Measurements from ENCODE around the gene KCNE4.

Gene KCNE4

GRCh38 chr2:223041527-223042109 is 10.4 kb upstream of the KCNE4 start:
- DNase-seq: no peak

GRCh38 chr2:223042284-223042683 is 9.7 kb upstream of the KCNE4 start:
- no peak for DNase-seq

DNA sequence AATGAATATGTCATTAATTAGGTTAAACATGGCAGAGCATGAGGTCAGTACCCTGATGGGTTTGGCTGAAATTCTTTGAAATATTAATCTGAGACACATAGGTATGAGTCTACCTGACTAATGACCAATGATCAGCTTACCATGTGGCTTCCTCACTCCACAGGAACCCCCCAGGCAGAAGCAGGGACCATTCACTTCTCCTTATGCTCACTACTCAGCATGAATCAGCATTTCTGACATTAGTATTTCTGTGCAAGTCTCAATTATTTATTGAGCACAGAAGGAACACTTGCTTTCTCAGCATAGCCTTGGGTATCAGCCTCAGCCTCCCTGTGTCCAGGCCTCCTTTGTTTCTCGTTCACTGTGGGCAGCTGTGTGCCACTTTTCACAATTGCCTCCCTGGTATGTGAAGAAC is 9.3 kb upstream of the KCNE4 start:
- DNase-seq: no peak

- DNase-seq: no peak
These were observed 8.6 kb upstream of the KCNE4 start for GRCh38 chr2:223043164-223043941.

GRCh38 chr2:223044092-223044836 is 7.7 kb upstream of the KCNE4 start:
- no peak for DNase-seq

- DNase-seq: no peak
These were observed 6.9 kb upstream of the KCNE4 start for GRCh38 chr2:223044916-223045700.

GRCh38 chr2:223046470-223047040 is 5.4 kb upstream of the KCNE4 start:
- DNase-seq: no peak

DNA sequence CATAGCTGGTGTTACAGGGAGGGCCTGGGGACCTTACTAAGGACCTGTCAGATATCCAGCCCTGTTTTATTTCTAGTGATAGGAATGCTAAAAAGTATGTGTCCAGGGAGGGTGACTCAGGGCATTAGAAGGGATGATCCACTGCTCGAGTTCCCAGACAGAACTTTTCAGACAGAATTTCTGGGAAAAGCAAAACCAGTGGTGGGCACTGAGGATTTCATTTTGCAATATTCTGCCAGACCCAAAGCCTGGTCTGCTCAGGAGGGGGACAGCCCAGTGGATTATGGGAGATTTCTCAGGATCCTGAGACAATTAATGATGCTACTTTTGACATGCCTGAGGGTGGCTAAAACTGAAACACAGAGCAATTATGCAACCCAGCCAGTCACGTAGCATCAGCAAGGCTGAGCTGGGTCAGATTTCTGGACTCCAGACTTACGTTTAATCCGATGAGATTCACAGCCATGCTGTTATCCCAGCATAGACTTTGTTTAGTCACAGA is 4.7 kb upstream of the KCNE4 start:
- no peak for DNase-seq

- DNase-seq: no peak
These were observed 3.5 kb upstream of the KCNE4 start for GRCh38 chr2:223048519-223048918.

DNA sequence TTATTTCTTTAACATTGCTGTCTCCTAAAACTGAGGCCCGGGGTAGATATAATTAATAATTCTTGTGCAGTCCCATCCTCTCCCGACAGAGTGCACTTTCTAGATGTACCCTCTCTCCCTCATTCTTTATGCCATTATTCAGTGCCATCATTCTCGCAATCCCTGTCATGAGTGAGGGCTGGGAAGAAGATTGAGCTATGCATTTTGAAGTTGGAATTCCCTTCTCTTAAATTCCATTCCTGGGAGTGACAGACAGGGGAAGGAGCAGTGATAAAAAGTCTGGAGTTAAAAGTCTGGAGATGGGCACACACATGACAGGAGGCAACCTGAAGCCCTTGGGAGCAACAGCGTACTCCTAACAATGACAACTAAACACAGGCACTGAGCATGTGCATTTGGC is 2.6 kb upstream of the KCNE4 start:
- DNase-seq: no peak

DNA sequence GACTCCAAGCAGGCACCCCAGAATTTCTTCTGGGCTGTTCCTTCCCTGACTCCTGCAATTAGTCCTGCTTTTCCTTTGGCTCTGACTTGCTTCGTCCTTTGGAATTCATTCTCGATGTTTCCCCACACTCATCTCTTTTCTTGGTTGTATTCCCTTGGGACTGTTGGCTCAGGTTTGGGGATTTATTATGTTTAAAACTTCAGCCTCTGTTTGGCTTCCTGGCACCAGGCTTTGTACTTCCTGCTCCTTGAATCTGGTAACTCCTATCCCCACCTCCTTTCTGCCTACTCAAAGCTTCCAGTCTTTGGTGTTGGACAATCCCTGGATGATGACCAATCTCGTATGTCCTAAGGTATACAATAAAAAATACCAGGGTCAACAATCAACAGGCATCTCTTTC is 1.8 kb upstream of the KCNE4 start:
- DNase-seq: no peak

- no peak for DNase-seq
These were observed 988 bp upstream of the KCNE4 start for GRCh38 chr2:223050900-223051504.

- DNase-seq: no peak
These were observed 826 bp downstream of the KCNE4 start for GRCh38 chr2:223052548-223053483.

DNA sequence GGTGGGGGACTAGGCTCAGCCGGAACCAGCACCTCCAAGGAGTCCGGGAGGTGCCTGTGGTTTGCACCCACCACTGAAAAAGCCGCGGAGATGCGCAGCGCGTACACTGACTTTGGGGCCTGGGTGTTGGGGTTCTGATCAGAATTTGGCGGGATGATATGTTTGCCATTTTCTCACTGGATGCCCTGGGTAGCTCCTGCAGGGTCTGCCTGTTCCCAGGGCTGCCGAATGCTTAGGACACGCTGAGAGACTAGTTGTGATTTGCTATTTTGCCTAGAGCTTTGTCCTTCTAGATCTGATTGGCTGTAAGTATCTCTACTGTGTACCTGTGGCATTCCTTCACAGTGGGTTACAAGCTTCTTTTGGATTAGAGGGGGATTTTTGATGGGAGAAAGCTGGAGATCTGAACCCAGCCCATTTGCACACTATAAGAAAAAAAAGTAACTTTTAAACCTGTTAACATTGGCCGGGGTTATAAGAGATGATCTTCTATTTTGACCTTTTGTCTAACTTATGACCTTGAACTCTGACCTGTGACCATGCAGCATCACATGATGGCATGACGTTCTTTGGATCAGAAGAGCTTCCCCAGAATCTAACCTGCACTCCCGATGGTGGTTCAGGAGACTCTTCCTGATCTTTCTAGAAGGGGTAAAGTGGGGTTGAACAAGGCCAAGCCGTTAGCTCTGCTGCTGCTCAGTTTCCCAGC is 1.6 kb downstream of the KCNE4 start:
- DNase-seq: no peak

DNA sequence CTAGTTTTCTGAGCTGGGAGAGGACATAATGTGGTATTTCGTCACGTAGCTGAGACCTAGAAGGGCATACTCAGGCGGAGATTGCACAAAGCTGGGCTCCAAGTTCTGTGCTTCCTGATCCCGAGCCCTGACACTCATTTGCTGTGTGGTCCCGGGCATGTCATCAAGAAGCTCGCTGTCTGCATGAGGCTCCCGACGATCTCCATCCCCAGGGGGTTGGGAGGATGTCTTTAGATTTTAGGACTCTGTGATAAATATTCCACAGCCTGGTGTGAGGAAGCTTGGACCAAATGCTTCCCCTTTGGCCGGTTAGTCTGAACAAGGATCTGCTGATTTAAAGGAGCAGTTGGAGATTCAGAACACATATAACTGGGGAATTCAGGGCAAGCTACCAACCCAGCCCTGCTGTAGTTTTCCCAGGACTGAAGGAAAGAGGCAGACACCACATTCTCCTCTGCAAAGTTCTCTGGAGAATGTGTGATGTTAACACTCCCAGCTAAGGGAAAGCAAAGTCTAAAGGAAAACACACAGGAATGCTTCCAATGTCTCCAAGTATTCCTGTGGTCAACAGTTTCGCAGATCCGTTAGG is 2.3 kb downstream of the KCNE4 start:
- DNase-seq: no peak

GRCh38 chr2:223055140-223055539 is 3.1 kb downstream of the KCNE4 start:
- DNase-seq: no peak

DNA sequence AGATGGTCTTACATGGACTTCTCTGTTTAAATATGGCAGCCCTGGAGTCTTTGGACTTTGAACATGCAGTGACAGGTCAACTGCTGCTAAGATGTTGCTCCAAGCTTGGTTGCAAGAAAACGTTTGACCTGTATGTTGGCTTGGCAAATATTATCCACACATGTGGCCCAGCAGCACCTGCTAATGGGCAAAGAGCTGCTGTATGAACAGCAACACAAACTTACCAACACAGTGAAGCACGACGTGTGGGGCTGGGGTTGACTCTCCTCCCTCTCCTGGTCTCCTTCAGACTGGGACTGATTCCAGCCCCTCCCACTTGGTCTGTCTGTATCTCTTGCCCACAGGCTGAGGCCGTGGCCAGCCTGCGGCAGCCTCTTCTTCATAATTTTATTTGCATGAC is 3.8 kb downstream of the KCNE4 start:
- DNase-seq: no peak

DNA sequence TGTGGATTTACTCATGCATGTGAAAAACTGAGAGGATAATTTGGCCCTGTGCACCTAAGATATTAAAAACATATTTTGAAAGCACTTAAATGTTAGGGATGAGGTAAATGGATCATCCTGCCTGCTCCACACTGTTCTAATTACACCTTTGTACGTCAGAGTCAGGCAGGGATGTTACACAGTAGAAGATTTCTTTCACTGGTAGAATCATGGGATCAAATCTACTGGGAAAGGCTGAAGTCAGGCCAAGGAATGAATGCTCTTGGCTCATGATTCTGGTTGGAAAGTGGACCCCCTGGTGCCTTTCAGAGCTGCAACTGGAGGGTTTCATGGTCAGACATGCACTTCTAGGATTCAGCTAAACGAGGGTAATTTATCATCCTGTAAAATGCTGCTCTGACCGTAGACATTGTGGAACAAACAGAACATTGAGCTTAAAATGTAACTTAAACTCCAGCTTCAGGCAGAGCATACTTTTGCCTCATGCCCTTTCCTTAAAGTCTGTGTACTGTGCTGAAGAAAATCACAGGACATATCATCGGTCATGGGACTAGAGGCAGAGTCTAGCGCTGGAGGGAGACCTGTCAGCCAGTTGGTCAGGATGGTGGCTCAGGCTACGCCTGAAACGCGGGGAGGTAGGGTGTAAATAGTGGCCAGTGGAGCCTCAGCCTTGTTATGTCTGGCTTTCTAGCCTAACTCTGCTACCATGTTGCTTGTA is 4.9 kb downstream of the KCNE4 start:
- no peak for DNase-seq

DNA sequence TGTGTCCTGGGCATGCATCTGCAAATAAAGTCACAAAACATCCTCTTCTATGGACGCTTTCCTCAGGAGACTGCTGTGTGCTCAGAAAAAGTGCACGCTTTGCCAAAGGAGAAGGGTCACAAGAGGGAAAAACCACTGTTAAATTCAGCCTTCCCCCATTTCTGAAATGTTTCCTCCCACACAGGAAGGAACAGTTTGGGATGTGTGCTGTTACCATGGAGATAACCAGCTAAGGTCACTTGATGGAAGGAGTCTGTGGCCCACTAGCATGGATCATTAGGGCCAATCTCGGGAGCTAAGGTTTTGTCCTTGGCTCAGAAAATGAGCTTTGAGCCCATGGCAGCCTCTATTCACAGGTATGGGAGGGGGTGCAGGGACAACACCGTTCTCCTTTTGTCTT is 5.6 kb downstream of the KCNE4 start:
- no peak for DNase-seq

All from activated naive CD4-positive, alpha-beta T cell (primary cell).